HG02970 (cell line): Measurements from ENCODE around the gene NXPH3.

Experiments used
- ATAC-seq: cut with Tn5 transposase; IDR thresholded peaks from one replicate; pipeline ENCODE4 v1.9.1; 2021; ENCODE audit warnings: mild to moderate bottlenecking, moderate library complexity, moderate number of reproducible peaks; ENCODE audit not compliant: unreplicated experiment, low FRiP score

NXPH3 gene

DNA sequence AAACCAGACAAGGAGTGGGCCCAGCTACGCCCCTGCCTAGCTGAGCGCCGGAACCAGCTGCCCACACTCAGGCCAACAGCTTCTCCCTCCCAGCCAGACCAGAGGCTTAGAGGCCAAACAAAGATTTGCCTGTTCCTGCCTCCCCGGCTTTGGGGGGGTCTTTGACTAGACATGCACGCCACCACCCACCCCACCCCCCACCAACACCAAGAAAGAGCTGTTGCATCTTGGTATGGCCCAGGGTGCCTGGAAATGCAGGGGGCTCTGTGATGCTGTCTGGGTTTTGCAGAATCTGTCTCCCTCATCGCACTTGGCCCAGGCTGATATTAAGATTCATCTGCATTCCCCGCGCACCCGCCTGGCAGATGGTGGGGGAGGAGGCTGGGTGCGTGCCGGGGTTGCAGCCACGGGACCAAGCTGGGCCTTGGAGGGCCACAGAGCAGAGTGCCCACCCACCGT lies 1.3 kb upstream of the NXPH3 start:
- ATAC-seq, result no peak

DNA sequence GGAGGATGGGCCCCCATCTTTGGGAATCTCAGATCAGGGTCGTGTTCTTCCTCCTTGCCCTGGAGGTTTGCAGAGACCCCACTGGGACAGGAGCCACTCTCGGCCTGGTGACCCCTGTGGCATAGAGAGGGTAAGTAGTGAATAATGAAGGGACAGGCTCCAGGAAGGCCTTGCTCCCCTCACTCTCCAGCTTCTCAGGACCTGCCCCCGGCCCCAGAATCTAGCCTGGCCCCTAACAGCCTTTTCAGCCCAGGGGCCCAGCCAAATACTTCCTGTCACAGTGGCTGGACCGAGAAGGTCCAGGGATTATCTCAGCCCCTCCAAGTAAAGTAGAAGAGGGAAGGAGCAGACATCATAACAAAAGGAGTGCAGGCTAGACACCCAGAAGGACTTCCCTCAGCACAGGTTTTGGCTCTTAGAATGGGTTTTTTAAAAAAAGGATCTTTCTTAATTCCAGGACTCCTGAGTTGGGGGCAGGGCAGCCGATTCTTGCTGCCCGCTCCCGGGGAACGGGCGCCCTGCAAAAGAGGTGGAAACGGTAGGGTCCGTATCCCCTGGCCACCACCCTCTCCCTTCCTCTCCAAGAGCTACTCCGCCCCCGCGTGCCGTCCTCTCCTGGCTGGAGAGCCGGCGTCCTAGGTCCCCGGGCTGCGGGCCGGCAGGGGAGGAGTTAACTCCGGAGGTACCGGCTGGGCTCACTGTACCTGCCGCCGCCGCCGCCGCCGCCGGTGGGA lies 559 bp upstream of the NXPH3 start:
- ATAC-seq, result no peak

DNA sequence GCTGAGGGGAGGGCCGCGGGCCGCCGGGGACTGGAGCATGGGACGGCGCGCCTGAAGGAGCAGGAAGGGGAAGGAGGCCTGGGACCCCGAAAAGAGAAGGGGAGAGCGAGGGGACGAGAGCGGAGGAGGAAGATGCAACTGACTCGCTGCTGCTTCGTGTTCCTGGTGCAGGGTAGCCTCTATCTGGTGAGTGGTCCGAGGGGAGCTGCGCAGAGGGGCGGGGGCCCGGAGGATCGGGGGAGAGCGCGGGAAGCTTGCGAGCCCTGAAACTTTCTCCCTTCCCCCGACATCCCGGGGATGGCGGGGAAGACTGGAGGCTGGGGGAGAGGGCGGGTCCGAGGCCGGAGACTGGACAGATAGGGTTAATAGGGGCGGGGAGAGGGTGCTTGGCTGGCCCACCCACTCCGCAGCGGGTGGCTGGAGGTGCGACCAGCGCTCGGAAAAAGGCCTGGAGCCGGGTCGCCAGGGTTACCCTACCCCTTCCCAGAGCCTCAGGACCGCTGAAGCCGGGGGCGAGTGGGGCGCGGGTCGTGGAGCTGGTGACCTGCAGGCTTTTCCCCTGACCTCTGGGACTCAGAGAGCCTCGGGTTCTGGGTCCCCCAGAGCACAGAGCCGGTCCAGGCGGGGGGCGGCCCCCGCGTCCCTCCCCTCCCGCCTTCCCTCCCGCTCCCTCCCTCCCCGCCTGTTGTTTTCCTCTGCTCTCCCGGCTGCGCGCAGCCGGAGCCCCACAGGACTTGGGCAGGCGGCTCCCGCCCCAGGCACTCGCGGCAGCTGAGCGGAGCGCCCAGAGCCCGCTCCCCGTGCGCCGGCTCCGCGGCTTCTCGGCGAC lies 631 bp downstream of the NXPH3 start:
- no peak for ATAC-seq

- no peak for ATAC-seq
Observed at GRCh38 chr17:49576917-49577649, 1.4 kb downstream of the NXPH3 start.

DNA sequence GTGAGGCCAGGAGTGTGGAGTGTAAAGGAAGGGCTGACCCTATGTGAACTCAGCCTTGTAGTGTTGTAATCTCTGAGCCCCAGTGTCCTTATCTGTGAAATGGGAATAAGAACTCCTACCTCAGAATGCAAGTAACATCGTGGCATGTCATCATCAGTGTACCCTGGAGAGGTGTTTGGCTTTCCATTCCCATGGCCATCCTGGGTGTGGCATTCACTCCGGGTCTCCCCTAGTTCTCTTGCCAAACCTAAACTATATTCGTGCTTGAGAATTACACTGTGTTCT lies 1.9 kb downstream of the NXPH3 start:
- no peak for ATAC-seq

- no peak for ATAC-seq
Observed at GRCh38 chr17:49577963-49578362, 2.3 kb downstream of the NXPH3 start.

DNA sequence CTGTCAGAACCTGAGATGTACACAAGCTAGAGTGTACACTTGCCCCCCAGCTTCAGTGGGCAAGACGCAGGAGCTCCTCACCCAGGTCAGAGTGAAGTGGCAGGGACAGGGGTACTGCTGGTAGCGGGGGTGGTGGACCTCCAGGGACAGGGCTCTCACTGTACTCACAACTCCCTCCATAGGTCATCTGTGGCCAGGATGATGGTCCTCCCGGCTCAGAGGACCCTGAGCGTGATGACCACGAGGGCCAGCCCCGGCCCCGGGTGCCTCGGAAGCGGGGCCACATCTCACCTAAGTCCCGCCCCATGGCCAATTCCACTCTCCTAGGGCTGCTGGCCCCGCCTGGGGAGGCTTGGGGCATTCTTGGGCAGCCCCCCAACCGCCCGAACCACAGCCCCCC lies 2.7 kb downstream of the NXPH3 start:
- no peak for ATAC-seq

DNA sequence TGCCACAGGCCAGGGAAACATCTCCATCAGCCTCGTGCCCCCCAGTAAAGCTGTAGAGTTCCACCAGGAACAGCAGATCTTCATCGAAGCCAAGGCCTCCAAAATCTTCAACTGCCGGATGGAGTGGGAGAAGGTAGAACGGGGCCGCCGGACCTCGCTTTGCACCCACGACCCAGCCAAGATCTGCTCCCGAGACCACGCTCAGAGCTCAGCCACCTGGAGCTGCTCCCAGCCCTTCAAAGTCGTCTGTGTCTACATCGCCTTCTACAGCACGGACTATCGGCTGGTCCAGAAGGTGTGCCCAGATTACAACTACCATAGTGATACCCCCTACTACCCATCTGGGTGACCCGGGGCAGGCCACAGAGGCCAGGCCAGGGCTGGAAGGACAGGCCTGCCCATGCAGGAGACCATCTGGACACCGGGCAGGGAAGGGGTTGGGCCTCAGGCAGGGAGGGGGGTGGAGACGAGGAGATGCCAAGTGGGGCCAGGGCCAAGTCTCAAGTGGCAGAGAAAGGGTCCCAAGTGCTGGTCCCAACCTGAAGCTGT lies 3.4 kb downstream of the NXPH3 start:
- ATAC-seq, result no peak

GRCh38 chr17:49579522-49579921 lies 3.9 kb downstream of the NXPH3 start:
- ATAC-seq, result no peak

GRCh38 chr17:49580055-49580721 lies 4.5 kb downstream of the NXPH3 start:
- ATAC-seq, result no peak

DNA sequence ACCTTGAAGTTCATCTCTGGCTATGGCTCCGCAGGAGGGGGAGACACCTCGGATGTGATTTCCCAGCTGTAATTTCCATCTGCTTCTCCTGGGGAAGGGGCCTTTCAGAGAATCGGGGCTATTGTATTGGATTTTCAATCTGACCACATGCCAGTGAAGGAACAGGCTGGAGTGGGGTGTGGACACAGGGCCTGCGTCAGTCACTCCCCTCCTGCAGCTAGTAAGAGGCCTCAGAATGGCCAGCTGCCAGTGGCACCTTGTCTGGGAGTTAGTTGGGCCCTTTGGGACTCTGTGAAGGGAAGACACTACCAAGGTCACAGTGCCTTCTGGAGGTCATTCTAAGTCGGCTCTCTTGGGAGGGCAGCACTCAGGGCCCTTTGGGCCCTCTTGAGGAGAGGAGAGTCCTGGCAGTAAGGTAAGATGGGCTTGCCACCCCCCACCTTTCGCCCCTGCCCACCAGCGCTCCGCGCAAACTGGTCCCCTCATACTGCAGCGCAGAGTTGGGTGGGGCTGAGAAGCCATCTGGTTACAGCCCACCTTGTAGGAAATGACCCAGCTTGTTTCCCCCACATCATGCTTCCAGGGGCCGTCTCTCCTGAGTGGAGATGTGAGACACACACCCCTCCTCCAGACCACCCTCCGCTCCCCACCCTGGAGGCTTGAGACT lies 5.4 kb downstream of the NXPH3 start:
- ATAC-seq, result no peak

DNA sequence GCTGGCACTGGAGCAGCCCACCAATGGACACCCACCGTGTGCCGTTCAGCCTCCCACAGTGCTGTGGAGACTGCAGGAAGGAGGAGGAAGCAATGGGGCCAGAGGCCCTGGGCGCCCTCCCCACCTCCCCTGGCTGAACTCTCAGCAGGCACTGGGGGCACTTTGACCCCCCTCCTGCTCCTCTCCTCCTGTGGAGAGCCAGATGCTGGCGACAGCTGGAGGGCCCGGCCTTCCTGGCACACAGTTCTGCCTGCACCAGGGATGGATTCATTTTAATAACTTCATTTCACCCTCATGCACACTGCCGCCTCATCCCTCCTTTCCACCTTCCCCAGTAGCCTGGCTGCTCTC lies 6.0 kb downstream of the NXPH3 start:
- ATAC-seq, result no peak

DNA sequence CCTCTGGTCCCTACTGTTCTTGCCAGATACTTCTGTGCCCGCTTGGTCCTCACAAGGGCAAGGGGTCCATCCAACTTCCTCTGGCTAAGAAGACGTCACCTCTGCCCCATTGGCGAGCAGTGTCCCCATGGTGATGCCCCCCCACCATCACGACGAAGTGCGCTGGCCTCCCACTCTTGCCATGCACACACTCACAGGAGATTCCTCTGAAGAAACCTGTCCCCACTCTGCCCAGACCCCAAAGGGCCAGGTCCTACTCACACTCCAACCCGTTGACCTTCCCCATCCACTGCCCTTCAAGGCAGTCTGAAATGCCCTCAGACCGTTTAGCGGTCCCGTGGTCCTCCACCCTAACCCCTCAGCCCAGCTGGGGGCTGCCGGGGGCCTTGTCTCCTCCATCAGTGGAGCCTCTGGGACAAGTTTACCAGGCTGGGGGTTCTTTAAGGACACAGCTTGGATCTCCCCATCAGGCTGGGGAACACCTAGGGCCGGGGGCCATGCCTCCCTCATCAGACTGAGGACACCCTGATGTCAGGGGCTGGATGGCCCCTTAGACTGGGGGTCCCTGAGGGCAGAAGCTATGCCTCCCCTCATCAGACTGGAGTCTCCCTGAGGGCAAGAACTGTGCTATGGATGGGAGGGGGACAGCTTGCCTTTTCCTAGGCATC lies 6.5 kb downstream of the NXPH3 start:
- ATAC-seq, result no peak

- no peak for ATAC-seq
Observed at GRCh38 chr17:49582789-49583188, 7.1 kb downstream of the NXPH3 start.

- no peak for ATAC-seq
Observed at GRCh38 chr17:49583226-49583625, 7.6 kb downstream of the NXPH3 start.

DNA sequence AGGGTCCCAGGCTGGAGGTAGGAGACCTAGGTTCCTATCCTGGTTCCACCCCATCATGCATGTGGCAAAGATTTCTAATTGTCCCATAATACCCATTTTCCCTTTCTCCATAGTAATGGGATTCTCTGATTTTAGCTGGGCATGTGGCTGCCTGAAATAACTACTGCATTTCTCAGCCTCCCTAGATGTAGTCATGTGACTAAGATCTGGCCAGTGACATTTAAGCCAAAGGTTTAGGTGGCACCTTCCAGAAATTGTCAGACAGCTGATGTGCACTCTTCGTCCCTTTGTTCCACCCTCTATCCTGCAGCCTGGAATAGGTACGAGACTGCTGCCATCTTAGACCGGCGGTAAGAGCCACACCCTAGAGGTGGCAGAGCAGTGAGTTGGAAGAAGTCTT lies 8.2 kb downstream of the NXPH3 start:
- no peak for ATAC-seq

GRCh38 chr17:49585422-49586027 lies 9.9 kb downstream of the NXPH3 start:
- ATAC-seq, result no peak

DNA sequence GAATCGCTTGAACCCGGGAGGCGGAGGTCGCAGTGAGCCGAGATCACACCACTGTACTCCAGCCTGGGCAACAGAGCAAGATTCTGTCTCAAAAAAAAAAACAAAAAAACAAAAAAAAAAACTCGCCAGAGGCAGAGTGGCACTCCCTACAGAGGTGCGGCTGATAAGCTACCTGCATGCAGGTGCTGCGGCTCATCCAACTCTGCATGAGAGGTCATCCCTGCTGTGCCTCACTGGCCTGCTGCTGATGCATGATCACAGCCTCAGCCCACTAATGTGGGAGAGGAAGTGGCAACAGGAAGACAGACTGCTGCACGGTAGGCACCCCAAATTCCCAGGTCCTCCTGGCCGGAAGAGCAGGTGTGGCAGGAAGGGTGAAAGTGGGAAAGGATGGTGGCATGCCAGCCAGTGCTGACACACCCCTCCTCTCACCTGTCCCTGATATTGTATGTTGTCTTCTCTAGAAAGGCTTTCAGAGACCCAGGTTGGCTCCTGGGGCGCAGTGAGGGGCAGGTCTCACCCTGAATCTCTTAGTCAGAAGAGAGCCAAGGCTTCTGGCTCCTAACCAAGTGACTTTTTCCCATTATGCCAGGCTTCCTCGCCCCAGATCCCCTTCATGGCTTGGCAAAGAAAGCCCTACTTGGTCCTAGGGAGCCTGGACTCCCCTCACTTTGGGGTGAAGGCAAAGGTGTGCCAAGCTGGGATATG lies 11.8 kb downstream of the NXPH3 start:
- no peak for ATAC-seq

DNA sequence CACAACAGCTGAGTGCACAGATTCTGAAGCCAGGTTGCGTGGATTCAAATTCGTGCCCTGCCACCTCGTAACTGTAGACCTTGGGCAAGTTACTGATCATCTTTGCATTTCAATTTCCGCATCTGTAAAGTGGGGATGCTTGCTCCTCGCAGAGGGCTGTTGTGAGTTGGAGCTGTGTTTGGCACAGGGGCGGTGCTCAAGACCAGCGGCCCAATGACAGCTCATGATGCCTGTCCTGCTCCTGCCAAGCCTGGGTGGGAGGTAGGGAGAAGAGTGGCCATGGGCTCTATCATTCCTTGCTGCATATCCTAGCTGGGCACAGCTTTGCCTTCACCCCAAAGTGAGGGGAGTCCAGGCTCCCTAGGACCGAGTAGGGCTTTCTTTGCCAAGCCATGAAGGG lies 12.6 kb downstream of the NXPH3 start:
- no peak for ATAC-seq
